Activated CD8-positive, alpha-beta memory T cell treated with anti-CD3 and anti-CD28 coated beads for 1 hour (primary cell): ENCODE measurements around the gene MRAS.
"Not testable (repeated sequence)": the region's sequence is repeated elsewhere in the genome, so short reads cannot be mapped to it uniquely, and the experiment has no call there.

Experiments
- DNase-seq, 2 donors: peaks; one replicate each; pipeline ENCODE4 v3.0.0-alpha.2; 2020; ENCODE audit warnings: low read depth in 1 of 2; ENCODE audit errors: extremely low read depth in 1 of 2

The MRAS gene

GRCh38 chr3:138442433-138442832 is 94.1 kb downstream of the MRAS start:
- DNase-seq = no peak

- DNase-seq = no peak
Observed at GRCh38 chr3:138443091-138443490, 94.7 kb downstream of the MRAS start.

GRCh38 chr3:138443521-138444503 is 95.4 kb downstream of the MRAS start:
- no peak for DNase-seq

GRCh38 chr3:138445236-138445635 is 96.9 kb downstream of the MRAS start:
- no peak for DNase-seq

- no peak for DNase-seq
Observed at GRCh38 chr3:138445654-138446053, 97.3 kb downstream of the MRAS start.

- DNase-seq = no peak
Observed at GRCh38 chr3:138448631-138449030, 100.3 kb downstream of the MRAS start.

GRCh38 chr3:138449490-138449889 is 101.1 kb downstream of the MRAS start:
- DNase-seq = no peak

GRCh38 chr3:138450181-138450580 is 101.8 kb downstream of the MRAS start:
- DNase-seq = no peak

- DNase-seq = no peak
Observed at GRCh38 chr3:138450704-138451424, 102.5 kb downstream of the MRAS start.

- DNase-seq = no peak
Observed at GRCh38 chr3:138451595-138452162, 103.3 kb downstream of the MRAS start.

GRCh38 chr3:138452436-138452835 is 104.1 kb downstream of the MRAS start:
- no peak for DNase-seq

- DNase-seq = not testable (repeated sequence)
Observed at GRCh38 chr3:138453940-138454339, 105.6 kb downstream of the MRAS start.
